Body of pancreas (tissue), 4 donors: ENCODE results near the gene ACSS2. TPM values are rescaled to one million over a fixed set of nuclear protein-coding genes. Genes with fewer than 3 reads are reported as not detected.
"Not testable (repeated sequence)": the region's sequence is repeated elsewhere in the genome, so short reads cannot be mapped to it uniquely, and the experiment has no call there.

Experiments used
- ATAC-seq: fragments of 150-250 bp; one replicate; pipeline ENCODE4 v1.9.1; 2016
- DNase-seq, 4 donors: peaks; one replicate each; pipeline ENCODE4 v3.0.0-alpha.2; 2019
- H3K27ac ChIP-seq, 4 donors: fragments of 200-600 bp; sonication (generic); 1 replicate in 3 of 4; 2 replicates in 1 of 4; pipeline versions ENCODE4 v1.5.1 to v1.6.1; 2016 to 2019; ENCODE audit warnings: mild to moderate bottlenecking in 1 of 4, mixed read lengths in 1 of 4, moderate library complexity in 1 of 4
- H3K27me3 ChIP-seq, 2 donors: fragments of 200-600 bp; sonication (generic); one replicate each; pipeline ENCODE4 v1.6.0; 2016; ENCODE audit warnings: mild to moderate bottlenecking in 1 of 2
- H3K36me3 ChIP-seq, 2 donors: fragments of 200-600 bp; sonication (generic); replicated peaks in 1 of 2; 2 replicates each; pipeline ENCODE4 v1.5.1; 2016; ENCODE audit warnings: low read depth in 2 of 2; ENCODE audit not compliant: insufficient read depth in 1 of 2
- H3K4me1 ChIP-seq: fragments of 200-600 bp; sonication (generic); one replicate; pipeline ENCODE4 v1.6.0; 2016
- H3K4me3 ChIP-seq, 2 donors: fragments of 200-600 bp; sonication (generic); 1 replicate in 1 of 2; 2 replicates in 1 of 2; pipeline ENCODE4 v1.5.1; 2016 to 2019
- H3K9me3 ChIP-seq, 3 donors: fragments of 200-600 bp; sonication (generic); 1 replicate in 2 of 3; 2 replicates in 1 of 3; pipeline ENCODE4 v1.5.1; 2016
- POLR2A ChIP-seq, 3 donors: fragments of 450-650 bp; IDR thresholded peaks; one replicate each; pipeline ENCODE4 v1.6.1; 2016; ENCODE audit warnings: antibody characterized with exemption in 3 of 3, mild to moderate bottlenecking in 2 of 3
- WGBS, 2 donors: methylation state at CpG; one replicate each; pipeline ENCODE4 v1.1.5; 2017; 5-methylcytosine and 5-hydroxymethylcytosine counted together
- intact Hi-C: fragments of 100-400 bp; cut with DNase I; formaldehyde crosslinking; loops from one replicate; pipeline ENCODE4 v1.15.1; 2023
- total RNA-seq, 2 donors: library from RNA; depleted of rRNA; stranded (reverse); fragments of >200 nt; gene quantifications; one replicate each; pipeline ENCODE4 v1.1.0, GENCODE V29; 2016
- TF ChIP-seq, protein P1 (sequence below), 7 experiments: fragments of 450-650 bp in 4 of 7; fragments of 200-600 bp in 3 of 7; sonication (generic) in 3 of 7; IDR thresholded peaks; one replicate each; pipeline ENCODE4 v1.5.1; 2016 to 2019; ENCODE audit warnings: antibody characterized with exemption in 7 of 7

The ACSS2 gene
- total RNA-seq, 2 donors from 2014 or later: 33.9 to 78.1 TPM

GRCh38 chr20:34896086-34896621 lies 19.7 kb downstream of the ACSS2 start:
- H3K9me3 ChIP-seq: no peaks in the 10 kb centered on the region
- H3K27me3 ChIP-seq: no peaks in the 10 kb centered on the region
- peaks cover 11% of the 10 kb centered on the region for H3K4me1 ChIP-seq
- H3K36me3 ChIP-seq: no peaks in the 10 kb centered on the region
- H3K27ac ChIP-seq: no peak overlapping the region
- no peak for TF ChIP-seq POLR2A (IDR thresholded peaks at IDR 0.05)
- TF ChIP-seq, protein P1, sequence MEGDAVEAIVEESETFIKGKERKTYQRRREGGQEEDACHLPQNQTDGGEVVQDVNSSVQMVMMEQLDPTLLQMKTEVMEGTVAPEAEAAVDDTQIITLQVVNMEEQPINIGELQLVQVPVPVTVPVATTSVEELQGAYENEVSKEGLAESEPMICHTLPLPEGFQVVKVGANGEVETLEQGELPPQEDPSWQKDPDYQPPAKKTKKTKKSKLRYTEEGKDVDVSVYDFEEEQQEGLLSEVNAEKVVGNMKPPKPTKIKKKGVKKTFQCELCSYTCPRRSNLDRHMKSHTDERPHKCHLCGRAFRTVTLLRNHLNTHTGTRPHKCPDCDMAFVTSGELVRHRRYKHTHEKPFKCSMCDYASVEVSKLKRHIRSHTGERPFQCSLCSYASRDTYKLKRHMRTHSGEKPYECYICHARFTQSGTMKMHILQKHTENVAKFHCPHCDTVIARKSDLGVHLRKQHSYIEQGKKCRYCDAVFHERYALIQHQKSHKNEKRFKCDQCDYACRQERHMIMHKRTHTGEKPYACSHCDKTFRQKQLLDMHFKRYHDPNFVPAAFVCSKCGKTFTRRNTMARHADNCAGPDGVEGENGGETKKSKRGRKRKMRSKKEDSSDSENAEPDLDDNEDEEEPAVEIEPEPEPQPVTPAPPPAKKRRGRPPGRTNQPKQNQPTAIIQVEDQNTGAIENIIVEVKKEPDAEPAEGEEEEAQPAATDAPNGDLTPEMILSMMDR (IDR thresholded peaks at IDR 0.05): no peak
- DNase-seq (no peak), ATAC-seq (no peak)
- WGBS, 2 donors: 12 to 13% methylated on average over 1 of the region's 1 CpG
- intact Hi-C loops: no loop called here
- H3K4me3 ChIP-seq: no peak overlapping the region

- WGBS, 2 donors: 60 to 96% methylated on average over 2 to 3 of the region's 3 CpGs
- H3K4me3 ChIP-seq, ATAC-seq, DNase-seq, intact Hi-C loops, H3K9me3 ChIP-seq, H3K36me3 ChIP-seq, H3K27me3 ChIP-seq, H3K27ac ChIP-seq: not testable (repeated sequence)
- H3K4me1 ChIP-seq: peaks cover 11% of the 10 kb centered on the region
Measured at GRCh38 chr20:34898129-34898528, 21.7 kb downstream of the ACSS2 start.

DNA sequence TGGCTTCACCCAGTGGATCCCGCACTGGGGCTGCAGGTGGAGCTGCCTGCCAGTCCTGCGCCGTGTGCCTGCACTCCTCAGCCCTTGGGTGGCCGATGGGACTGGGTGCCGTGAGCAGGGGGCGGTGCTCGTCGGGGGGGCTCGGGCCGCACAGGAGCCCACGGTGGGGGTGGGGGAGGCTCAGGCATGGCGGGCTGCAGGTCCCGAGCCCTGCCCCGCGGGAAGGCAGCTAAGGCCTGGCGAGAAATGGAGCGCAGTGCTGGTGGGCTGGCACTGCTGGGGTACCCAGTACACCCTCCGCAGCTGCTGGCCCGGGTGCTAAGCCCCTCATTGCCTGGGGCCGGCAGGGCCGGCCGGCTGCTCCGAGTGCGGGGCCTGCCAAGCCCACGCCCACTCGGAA lies 22.3 kb downstream of the ACSS2 start:
- DNase-seq, intact Hi-C loops, H3K27me3 ChIP-seq, H3K9me3 ChIP-seq, H3K27ac ChIP-seq, H3K36me3 ChIP-seq, ATAC-seq, H3K4me3 ChIP-seq: not testable (repeated sequence)
- WGBS, 2 donors: 90% methylated on average over 2 of the region's 26 CpGs; no CpG with 5 or more reads in 1 of the 2 donors
- H3K4me1 ChIP-seq: peaks cover 11% of the 10 kb centered on the region

- H3K27me3 ChIP-seq: no peaks in the 10 kb centered on the region
- DNase-seq (no peak), ATAC-seq (no peak)
- TF ChIP-seq, protein P1 (IDR thresholded peaks at IDR 0.05): no peak
- TF ChIP-seq POLR2A (IDR thresholded peaks at IDR 0.05): no peak
- no peak overlapping the region for H3K27ac ChIP-seq
- no peaks in the 10 kb centered on the region for H3K9me3 ChIP-seq
- H3K4me3 ChIP-seq: no peak overlapping the region
- intact Hi-C loops: no loop called here
- 32 to 40% methylated on average over 3 of the region's 3 CpGs for WGBS, 2 donors
- H3K36me3 ChIP-seq: no peaks in the 10 kb centered on the region
- peaks cover 17% of the 10 kb centered on the region for H3K4me1 ChIP-seq
Measured at GRCh38 chr20:34904202-34904621, 27.8 kb downstream of the ACSS2 start.

DNA sequence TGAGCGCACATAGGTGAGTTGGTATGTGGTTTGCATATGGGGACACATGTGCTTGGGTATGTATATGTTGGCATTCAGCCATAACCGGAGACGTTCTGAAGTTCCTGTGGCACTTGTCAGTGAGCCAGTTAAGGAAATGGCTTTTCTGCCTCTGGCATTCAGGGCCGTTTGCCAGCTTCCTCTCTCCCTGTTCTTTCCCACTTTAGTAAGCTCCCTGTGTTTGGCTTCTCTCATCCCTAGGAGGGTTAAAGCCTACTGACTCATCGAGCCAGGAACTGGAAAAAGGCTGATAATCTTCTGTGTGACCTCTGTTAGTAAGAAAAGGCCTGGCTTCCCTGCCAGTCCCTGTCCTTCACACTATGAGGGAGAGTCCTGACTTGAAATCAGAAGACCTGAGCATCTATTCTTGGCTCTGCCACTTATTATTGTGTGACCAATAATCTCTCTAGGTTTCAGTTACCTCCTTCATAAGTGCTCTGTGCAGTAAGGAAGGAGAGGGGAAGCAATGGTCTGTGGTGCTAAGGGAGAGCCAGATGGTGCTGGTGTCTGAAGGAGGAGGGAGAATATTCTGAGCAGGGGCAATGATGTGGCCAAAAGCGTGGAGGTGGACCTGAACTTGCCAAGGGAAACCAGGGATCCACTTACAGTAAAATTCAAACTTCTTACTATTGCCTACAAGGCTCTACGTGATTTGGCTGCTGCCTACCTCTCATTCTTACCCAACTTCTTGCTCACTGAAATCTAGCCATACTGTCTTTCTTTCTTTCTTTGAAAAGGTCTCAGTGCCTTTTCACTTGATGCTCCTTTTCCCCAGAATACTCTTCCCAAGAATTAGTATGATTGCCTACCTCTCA lies 31.4 kb downstream of the ACSS2 start:
- H3K27ac ChIP-seq: peak overlapping the region; percentile 41 to 72 (median 50)
- no peaks in the 10 kb centered on the region for H3K27me3 ChIP-seq
- 35 to 43% methylated on average over 7 of the region's 7 CpGs for WGBS, 2 donors
- TF ChIP-seq, protein P1 (IDR thresholded peaks at IDR 0.05): no peak
- no peak for TF ChIP-seq POLR2A (IDR thresholded peaks at IDR 0.05)
- intact Hi-C loops: no loop called here
- ATAC-seq (peak; percentile 82), DNase-seq (peak; percentile 41 to 59 (median 56))
- no peaks in the 10 kb centered on the region for H3K36me3 ChIP-seq
- no peak overlapping the region for H3K4me3 ChIP-seq
- H3K4me1 ChIP-seq: peaks cover 17% of the 10 kb centered on the region
- no peaks in the 10 kb centered on the region for H3K9me3 ChIP-seq
